ENCODE data around the gene MRPS17.
A peak's percentile ranks its signal among the peaks of the same experiment; 100 is the strongest.
"Not testable (repeated sequence)": the region's sequence is repeated elsewhere in the genome, so short reads cannot be mapped to it uniquely, and the experiment has no call there.

Gene MRPS17

GRCh38 chr7:55951637-55952351 is at the start of gene MRPS17:
Gene MRPS17 (plus strand): TSS chr7:55951877. CDS start chr7:55953196, 1,319 bp downstream.
- peak; percentile 94 for DNase-seq

DNA sequence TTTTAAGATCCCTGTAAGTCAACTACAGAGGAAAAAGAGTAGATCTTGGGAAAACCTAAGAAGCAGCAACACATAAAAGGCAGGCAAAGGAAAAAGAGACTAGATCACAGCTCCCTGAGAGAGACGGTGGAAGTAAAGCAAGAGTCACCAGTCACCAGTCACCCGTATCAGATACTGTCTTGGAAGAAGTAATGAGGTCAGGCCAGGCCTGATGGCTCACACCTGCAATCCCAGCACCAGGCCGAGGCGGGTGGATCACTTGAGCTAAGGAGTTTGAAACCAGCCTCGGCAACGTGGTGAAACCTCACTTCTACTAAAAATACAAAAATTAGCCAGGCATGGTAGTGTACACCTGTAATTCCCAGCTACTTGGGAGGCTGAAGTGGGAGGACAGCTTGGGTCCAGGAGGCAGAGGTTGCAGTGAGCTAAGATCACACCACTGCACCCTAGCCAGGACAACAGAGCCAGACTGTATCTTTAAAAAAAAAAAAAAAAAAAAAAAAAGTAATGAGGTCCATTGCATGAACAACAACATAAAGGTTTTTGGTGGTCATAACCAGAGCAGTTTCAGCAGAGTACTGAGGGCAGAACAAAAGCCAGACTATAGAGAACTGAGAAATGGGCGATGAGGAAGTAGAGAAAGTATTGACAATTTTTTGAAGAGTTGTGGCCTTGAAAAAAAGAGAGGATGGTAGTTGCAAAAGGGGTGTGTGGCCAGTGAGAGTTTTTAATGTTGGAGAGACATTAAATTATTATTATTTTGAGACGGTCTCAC is 47.5 kb upstream of the MRPS17 start:
- DNase-seq, result no peak

DNA sequence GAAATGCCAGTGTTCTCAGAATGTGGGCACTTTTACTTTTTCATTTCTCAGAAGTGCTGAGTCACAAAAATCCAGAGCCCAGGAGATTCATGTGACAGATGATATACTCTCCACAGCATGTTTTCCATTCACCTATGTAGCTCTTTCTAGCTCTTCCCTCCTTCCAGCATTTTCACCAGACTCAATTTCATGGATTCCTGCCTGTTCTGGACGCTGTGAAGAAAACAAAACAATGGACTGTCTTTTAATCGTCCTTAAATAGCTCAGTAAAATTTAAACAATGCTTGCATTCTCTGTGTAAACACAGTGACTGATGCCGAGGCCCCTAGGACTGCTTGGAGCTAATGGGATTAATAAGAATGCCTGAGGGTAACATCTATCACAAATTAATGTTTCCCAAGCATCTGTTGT is 38.9 kb upstream of the MRPS17 start:
- DNase-seq, result no peak

DNA sequence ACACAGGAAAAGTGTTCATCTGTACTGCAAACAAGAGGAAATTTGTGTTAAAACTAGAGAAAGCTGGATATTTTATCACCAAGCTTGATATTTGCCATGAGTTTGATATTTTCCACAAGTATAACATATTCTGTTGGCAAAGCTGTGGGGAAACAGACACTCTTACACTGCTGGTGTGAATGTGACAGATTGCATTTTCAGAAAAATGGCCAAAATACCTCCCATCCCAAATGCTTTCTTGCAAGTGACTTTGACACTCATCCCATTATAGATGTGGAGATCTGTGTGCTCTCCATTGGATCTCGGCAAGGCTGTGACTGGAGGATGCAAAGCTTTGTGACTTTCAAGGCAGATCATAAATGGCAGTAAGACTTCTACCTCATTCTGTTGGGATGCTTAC is 33.9 kb upstream of the MRPS17 start:
- DNase-seq, result no peak

DNA sequence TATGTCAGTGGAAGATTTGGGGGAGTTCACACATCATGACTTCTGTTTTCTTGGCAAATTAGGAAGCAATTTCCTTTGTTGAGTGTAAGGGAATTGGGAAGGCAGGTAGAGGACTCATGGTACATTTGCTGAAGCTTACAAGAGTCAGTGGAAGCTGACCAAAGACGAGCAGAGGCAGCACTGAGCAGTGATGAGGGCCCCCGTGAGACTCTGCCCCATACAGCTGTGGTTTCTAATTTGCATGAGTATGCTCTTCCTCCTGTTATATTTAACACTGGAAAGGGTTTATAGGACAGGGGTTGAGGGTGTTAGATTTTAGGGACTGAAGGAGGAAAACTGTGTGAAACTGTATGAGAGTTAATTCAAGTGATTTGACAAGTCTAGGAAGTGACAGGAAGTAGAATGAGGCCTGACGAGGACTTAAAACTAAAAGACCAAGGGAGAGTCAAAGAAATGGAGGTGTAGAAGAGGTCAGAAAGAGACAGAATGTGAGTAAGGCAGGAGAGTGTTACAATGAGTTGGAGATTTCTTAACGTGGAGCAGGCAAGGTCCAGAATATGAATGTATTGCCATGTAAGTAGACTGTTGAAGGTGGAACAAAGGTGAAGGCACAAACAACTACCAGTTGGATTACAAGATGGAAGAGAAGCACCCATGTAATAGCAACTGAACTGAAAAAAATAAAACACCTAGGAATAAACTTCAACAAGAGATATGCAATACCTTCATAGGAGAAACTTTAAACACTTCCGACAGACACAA is 23.5 kb upstream of the MRPS17 start:
- no peak for DNase-seq

DNA sequence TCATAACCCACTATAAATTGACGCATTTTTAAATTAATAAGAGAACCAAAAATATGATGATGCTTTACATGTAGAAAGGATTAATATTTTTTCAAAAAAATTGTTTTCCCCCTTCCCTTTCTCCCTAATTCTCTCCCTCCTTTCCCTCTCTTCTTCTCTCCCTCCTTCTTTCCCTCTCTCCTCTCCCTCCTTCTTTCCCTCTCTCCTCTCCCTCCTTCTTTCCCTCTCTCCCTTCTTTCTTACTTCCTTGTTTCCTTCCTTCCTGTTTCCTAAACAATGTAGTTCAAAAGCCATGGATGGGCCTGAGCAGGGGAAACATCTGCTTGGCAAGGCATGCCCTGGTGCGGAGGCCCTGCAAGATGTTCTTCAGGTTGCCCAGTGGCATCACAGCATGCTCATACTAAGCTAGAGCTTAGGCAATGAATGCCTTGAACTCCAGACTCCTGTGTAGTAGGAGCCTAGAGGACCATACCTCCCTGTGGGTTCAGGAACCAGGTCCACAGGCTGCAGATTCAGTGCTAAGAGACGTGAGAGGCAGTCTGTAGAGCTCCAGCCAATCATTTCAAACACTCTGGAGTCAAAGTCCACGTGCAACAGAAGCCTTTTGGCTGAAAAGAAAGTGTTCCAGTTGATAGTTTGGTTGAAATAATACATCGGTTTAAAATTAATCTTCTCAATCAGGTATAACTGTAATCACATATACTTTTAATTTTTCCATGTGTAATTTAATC is 20.1 kb upstream of the MRPS17 start:
- DNase-seq, result no peak

DNA sequence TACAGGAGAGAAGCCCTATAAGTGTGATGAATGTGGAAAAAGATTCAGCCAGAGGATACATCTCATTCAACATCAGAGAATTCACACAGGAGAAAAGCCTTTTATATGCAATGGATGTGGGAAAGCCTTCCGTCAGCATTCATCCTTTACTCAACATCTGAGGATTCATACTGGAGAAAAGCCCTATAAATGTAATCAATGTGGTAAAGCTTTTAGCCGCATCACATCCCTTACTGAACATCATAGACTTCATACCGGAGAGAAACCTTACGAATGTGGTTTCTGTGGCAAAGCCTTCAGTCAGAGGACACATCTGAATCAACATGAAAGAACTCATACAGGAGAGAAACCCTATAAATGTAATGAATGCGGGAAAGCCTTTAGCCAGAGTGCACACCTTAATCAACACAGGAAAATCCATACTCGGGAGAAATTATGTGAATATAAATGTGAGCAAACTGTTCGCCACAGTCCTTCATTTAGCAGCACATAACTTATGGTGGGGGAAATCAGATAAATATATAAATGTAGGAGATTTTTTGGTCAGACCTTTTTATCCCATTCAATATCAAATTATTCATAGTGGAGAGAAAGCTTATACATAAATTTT is 12.1 kb upstream of the MRPS17 start:
- no peak for DNase-seq

DNA sequence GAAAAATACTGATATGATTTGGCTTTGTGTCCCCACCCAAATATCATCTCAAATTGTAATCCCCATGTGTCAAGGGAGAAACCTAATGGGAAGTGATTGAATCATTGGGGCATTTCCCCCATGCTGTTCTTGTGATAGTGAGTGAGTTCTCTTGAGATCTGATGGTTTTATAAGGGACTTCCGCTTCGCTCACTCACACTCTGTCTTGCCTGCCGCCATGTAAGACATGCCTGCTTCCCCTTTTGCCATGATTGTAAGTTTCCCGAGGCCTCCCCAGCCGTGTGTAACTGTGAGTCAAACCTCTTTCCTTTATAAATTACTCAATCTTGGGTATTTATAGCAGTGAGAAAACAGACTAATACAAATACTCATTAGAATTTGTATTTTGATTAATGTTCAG is 5.1 kb upstream of the MRPS17 start:
- DNase-seq, result no peak

- not testable (repeated sequence) for DNase-seq
Measured at GRCh38 chr7:55952352-55952671, 635 bp downstream of the MRPS17 start.

GRCh38 chr7:55953707-55954475 is 2.2 kb downstream of the MRPS17 start:
- no peak for DNase-seq

- no peak for DNase-seq
Measured at GRCh38 chr7:55957190-55957589, 5.5 kb downstream of the MRPS17 start.

DNA sequence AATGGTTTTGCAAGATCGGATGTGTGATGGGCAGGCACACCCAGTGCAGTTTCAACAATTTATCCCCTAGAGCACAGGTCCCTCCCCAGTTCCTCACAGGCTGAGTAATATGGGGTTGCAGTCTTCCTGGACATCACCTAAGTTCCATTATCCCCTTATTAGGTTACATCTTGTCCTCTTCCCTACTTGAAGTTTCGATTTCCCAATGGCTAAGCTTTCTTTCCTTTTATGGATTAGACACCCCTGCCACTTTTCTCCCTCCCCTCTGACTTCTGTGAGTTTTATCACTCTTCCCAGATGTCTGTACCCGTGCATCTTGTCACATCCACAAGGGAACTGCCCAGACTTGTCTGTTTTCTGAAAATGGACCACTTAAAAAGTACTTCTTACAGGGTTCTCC is 10.3 kb downstream of the MRPS17 start:
- no peak for DNase-seq

GRCh38 chr7:55963584-55964168 is 12.0 kb downstream of the MRPS17 start:
- DNase-seq, result no peak

DNA sequence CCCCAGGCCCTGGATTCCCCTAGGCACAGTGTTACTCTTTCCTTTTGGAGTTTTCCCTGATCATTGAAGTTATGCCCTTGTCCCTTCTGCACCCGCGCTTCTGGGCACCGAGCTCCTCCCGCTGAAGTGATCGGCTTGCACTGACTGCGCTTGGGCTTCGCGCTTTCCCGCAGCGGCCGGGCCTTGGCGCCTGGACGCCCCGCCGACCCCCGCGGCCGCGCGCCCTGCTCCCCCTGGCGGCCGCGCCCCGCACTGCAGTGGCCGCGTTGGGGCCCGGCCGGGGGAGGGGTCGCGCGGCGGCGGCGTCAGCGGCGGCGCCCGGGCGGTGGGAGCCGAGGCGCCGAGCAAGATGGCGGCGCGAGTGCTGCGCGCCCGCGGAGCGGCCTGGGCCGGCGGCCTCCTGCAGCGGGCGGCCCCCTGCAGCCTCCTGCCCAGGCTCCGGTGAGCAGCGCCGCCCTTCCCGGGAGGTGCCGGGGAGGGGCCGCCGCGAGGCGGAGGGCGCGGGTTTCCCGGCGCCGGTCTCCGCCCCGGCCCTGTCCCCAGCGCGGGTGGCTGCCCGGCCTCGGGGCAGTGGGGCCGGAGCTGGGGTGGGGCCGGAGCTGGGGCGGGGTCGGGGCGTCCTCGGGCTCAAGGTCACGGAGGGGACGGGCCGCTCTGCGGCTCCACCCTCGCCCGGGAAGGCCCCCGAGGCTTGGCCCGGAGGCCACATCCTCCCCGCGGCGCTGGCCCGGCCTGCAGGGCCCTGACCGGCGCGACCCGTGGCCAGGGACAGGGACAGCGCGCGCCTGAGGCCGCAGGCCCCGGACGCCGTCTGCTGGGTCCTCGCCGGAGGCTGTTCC is 12.8 kb downstream of the MRPS17 start, which contains the start of gene NIPSNAP2:
Gene NIPSNAP2 (plus strand): TSS at position 325 of the 839 bp plus-strand sequence. CDS start 25 bp downstream, at position 350.
- DNase-seq, result peak; percentile 63

- DNase-seq, result no peak
Measured at GRCh38 chr7:55965100-55965470, 13.4 kb downstream of the MRPS17 start.

- no peak for DNase-seq
Measured at GRCh38 chr7:55965805-55966421, 14.2 kb downstream of the MRPS17 start.

DNA sequence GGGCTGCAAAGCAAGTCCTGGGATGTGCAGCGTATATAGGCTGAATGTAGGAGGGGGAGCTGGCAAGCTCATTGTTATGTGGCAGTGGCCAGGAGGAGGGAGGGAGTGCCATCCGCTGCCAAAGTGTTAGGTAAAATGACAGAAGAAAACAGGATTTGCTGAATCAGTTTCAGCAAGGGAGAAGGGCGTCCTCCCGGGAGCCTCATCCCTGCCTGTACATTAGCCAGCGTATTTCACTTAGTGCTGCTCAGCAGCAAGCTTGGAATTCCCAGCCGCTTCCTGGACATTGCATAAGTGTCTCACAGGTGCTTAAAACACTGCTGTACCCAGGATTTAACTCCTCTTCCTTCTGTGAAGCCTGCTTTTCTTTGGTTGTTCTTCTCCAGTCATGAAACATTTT is 15.2 kb downstream of the MRPS17 start:
- no peak for DNase-seq

GRCh38 chr7:55969391-55969790 is 17.7 kb downstream of the MRPS17 start:
- no peak for DNase-seq

- DNase-seq, result no peak
Measured at GRCh38 chr7:55970561-55970960, 18.9 kb downstream of the MRPS17 start.

- no peak for DNase-seq
Measured at GRCh38 chr7:55970978-55971377, 19.3 kb downstream of the MRPS17 start.
